Adipocyte (in vitro differentiated cells): ENCODE measurements around the gene NDUFAF3.

Experiments used
- DNase-seq: peaks from one replicate; pipeline ENCODE4 v3.0.0-alpha.2; 2015; ENCODE audit warnings: low read depth
- H3K27me3 ChIP-seq: replicated peaks from 2 replicates; pipeline ENCODE4 v1.7.0; 2013; ENCODE audit warnings: mild to moderate bottlenecking, low read length, moderate library complexity; ENCODE audit not compliant: control insufficient read depth, insufficient read depth
- H3K36me3 ChIP-seq: 2 replicates; pipeline ENCODE4 v1.7.0; 2013; ENCODE audit warnings: low read length, mild to moderate bottlenecking, moderate library complexity; ENCODE audit not compliant: control insufficient read depth, insufficient read depth, severe bottlenecking
- H3K4me1 ChIP-seq: 2 replicates; pipeline ENCODE4 v1.7.0; 2013; ENCODE audit warnings: mild to moderate bottlenecking, low read length, moderate library complexity; ENCODE audit not compliant: control insufficient read depth, insufficient read depth
- H3K4me3 ChIP-seq: 2 replicates; pipeline ENCODE4 v1.7.0; 2013; ENCODE audit warnings: mild to moderate bottlenecking, low read length, moderate library complexity
- H3K9ac ChIP-seq: 2 replicates; pipeline ENCODE4 v1.7.0; 2013; ENCODE audit warnings: mild to moderate bottlenecking, low read length, moderate library complexity
- H3K9me3 ChIP-seq: 2 replicates; pipeline ENCODE4 v1.7.0; 2013; ENCODE audit warnings: mild to moderate bottlenecking, low read length, moderate library complexity; ENCODE audit not compliant: control insufficient read depth

Gene NDUFAF3

GRCh38 chr3:49021813-49022687 is at the start of gene NDUFAF3:
Gene NDUFAF3, plus strand, starts transcription at chr3:49022121. Its CDS starts 24 bp downstream, at chr3:49022145.
- Histone ChIP-seq H3K36me3 (peaks cover 33% of the 10 kb centered on the region), H3K27me3 (no peaks in the 10 kb centered on the region), H3K4me3 (peak within 1 kb of the TSS; percentile 94), H3K9me3 (no peaks in the 10 kb centered on the region), H3K4me1 (peaks cover 42% of the 10 kb centered on the region), H3K9ac (peak within 1 kb of the TSS; percentile 94)
- peak; percentile 97 for DNase-seq

GRCh38 chr3:48974076-48974864 is 47.7 kb upstream of the NDUFAF3 start:
- peaks cover 89% of the 10 kb centered on the region for H3K36me3 ChIP-seq
- no peaks in the 10 kb centered on the region for H3K27me3 ChIP-seq
- no peak for DNase-seq
- H3K9ac ChIP-seq: no peak overlapping the region
- H3K4me1 ChIP-seq: no peaks in the 10 kb centered on the region
- no peak overlapping the region for H3K4me3 ChIP-seq
- H3K9me3 ChIP-seq: no peaks in the 10 kb centered on the region

- H3K9ac ChIP-seq: no peak overlapping the region
- peaks cover 92% of the 10 kb centered on the region for H3K36me3 ChIP-seq
- H3K4me3 ChIP-seq: no peak overlapping the region
- no peaks in the 10 kb centered on the region for H3K9me3 ChIP-seq
- no peak for DNase-seq
- no peaks in the 10 kb centered on the region for H3K4me1 ChIP-seq
- H3K27me3 ChIP-seq: no peaks in the 10 kb centered on the region
Observed at GRCh38 chr3:48979451-48979850, 42.5 kb upstream of the NDUFAF3 start.

- no peak overlapping the region for H3K4me3 ChIP-seq
- no peaks in the 10 kb centered on the region for H3K4me1 ChIP-seq
- no peaks in the 10 kb centered on the region for H3K9me3 ChIP-seq
- H3K9ac ChIP-seq: no peak overlapping the region
- peaks cover 92% of the 10 kb centered on the region for H3K36me3 ChIP-seq
- no peak for DNase-seq
- H3K27me3 ChIP-seq: no peaks in the 10 kb centered on the region
Observed at GRCh38 chr3:48980295-48980694, 41.6 kb upstream of the NDUFAF3 start.

- H3K4me3 ChIP-seq: no peak overlapping the region
- peaks cover 91% of the 10 kb centered on the region for H3K36me3 ChIP-seq
- no peaks in the 10 kb centered on the region for H3K9me3 ChIP-seq
- no peaks in the 10 kb centered on the region for H3K4me1 ChIP-seq
- H3K9ac ChIP-seq: no peak overlapping the region
- no peak for DNase-seq
- H3K27me3 ChIP-seq: no peaks in the 10 kb centered on the region
Observed at GRCh38 chr3:48982016-48982415, 39.9 kb upstream of the NDUFAF3 start.

- DNase-seq: no peak
- Histone ChIP-seq H3K4me1 (no peaks in the 10 kb centered on the region), H3K4me3 (no peak overlapping the region), H3K9ac (no peak overlapping the region), H3K36me3 (peaks cover 85% of the 10 kb centered on the region), H3K27me3 (no peaks in the 10 kb centered on the region), H3K9me3 (no peaks in the 10 kb centered on the region)
Observed at GRCh38 chr3:48982686-48983085, 39.2 kb upstream of the NDUFAF3 start.

- no peak for DNase-seq
- no peaks in the 10 kb centered on the region for H3K27me3 ChIP-seq
- no peak overlapping the region for H3K9ac ChIP-seq
- no peaks in the 10 kb centered on the region for H3K4me1 ChIP-seq
- H3K9me3 ChIP-seq: no peaks in the 10 kb centered on the region
- no peak overlapping the region for H3K4me3 ChIP-seq
- peaks cover 81% of the 10 kb centered on the region for H3K36me3 ChIP-seq
Observed at GRCh38 chr3:48983096-48983495, 38.8 kb upstream of the NDUFAF3 start.

- H3K36me3 ChIP-seq: peaks cover 71% of the 10 kb centered on the region
- DNase-seq: no peak
- peaks cover 6% of the 10 kb centered on the region for H3K4me1 ChIP-seq
- H3K27me3 ChIP-seq: no peaks in the 10 kb centered on the region
- H3K9ac ChIP-seq: no peak overlapping the region
- no peaks in the 10 kb centered on the region for H3K9me3 ChIP-seq
- H3K4me3 ChIP-seq: no peak overlapping the region
Observed at GRCh38 chr3:48984663-48985062, 37.3 kb upstream of the NDUFAF3 start.

GRCh38 chr3:48985831-48986376 is 36.0 kb upstream of the NDUFAF3 start:
- no peak for DNase-seq
- Histone ChIP-seq H3K4me3 (no peak overlapping the region), H3K4me1 (peaks cover 11% of the 10 kb centered on the region), H3K27me3 (no peaks in the 10 kb centered on the region), H3K36me3 (peaks cover 60% of the 10 kb centered on the region), H3K9me3 (no peaks in the 10 kb centered on the region), H3K9ac (no peak overlapping the region)

- H3K4me1 ChIP-seq: peaks cover 24% of the 10 kb centered on the region
- H3K36me3 ChIP-seq: peaks cover 26% of the 10 kb centered on the region
- H3K27me3 ChIP-seq: no peaks in the 10 kb centered on the region
- no peaks in the 10 kb centered on the region for H3K9me3 ChIP-seq
- H3K9ac ChIP-seq: peak overlapping the region; percentile 91
- H3K4me3 ChIP-seq: peak overlapping the region; percentile 85
- peak; percentile 36 for DNase-seq
Observed at GRCh38 chr3:48989126-48989795, 32.7 kb upstream of the NDUFAF3 start.
